K562 (cell line): ENCODE results near the gene RNF151. TPM values are rescaled to one million over a fixed set of nuclear protein-coding genes. Genes with fewer than 3 reads are reported as not detected.

Source experiments
- ETV5 ChIP-seq: sonication (generic); formaldehyde crosslinking; IDR thresholded peaks from 2 replicates; pipeline ENCODE4 v1.4.0; 2020; ENCODE audit warnings: low read depth, mild to moderate bottlenecking, missing genetic modification reagents
- FOXP1 ChIP-seq: sonication (generic); formaldehyde crosslinking; IDR thresholded peaks from 2 replicates; pipeline ENCODE4 v1.8.0; 2022; ENCODE audit warnings: mild to moderate bottlenecking, missing genetic modification reagents
- IRF2 ChIP-seq: sonication (generic); formaldehyde crosslinking; IDR thresholded peaks from 2 replicates; pipeline ENCODE4 v1.8.1; 2022; ENCODE audit warnings: mild to moderate bottlenecking, missing genetic modification reagents
- SRSF9 ChIP-seq: fragments of 200-400 bp; formaldehyde crosslinking; IDR thresholded peaks from 2 replicates; pipeline ENCODE4 v1.6.1; 2017; ENCODE audit warnings: low read depth, low read length, borderline replicate concordance
- STAT5A ChIP-seq: IDR thresholded peaks from 2 replicates; pipeline ENCODE4 v1.6.1; 2012; ENCODE audit warnings: low read length, inconsistent platforms, borderline replicate concordance
- TRIM28 ChIP-seq: fragments of 450-650 bp; IDR thresholded peaks from 2 replicates; pipeline ENCODE4 v1.6.1; 2017
- ZFX ChIP-seq: sonication (generic); formaldehyde crosslinking; IDR thresholded peaks from 2 replicates; pipeline ENCODE4 v1.8.0; 2022; ENCODE audit warnings: mild to moderate bottlenecking, missing genetic modification reagents, moderate library complexity
- ZNF140 ChIP-seq: fragments of 250-450 bp; sonication (Bioruptor Pico); IDR thresholded peaks from 2 replicates; pipeline ENCODE4 v1.8.0; 2021; ENCODE audit warnings: moderate library complexity, mild to moderate bottlenecking, inconsistent platforms
- ZNF224 ChIP-seq: sonication (generic); formaldehyde crosslinking; IDR thresholded peaks from 2 replicates; pipeline ENCODE4 v1.8.0; 2022; ENCODE audit warnings: mild to moderate bottlenecking, missing genetic modification reagents
- polyA plus RNA-seq, 8 experiments: library from polyadenylated mRNA; depleted of rRNA in 4 of 8; stranded (reverse) in 5 of 8; unstranded in 3 of 8; fragments of >200 nt; fragmentation: Nextera tagmentation in 2 of 8; fragmentation: Illumina TruSeq in 1 of 8; extraction: Ambion mirVana in 2 of 8; extraction: Trizol in 1 of 8; gene quantifications; 2 replicates each; pipeline versions ENCODE4 v1.2.1 to v1.2.3, GENCODE V29; 2011 to 2014; ENCODE audit warnings: inconsistent platforms in 1 of 8, missing spikeins in 1 of 8
- total RNA-seq, 7 experiments: library from RNA; depleted of rRNA in 6 of 7; stranded (reverse); fragments of >200 nt in 6 of 7; fragmentation: Illumina TruSeq in 2 of 7; extraction: Trizol in 2 of 7; gene quantifications; 2 replicates each; pipeline versions ENCODE4 v1.2.1 to v1.2.3, GENCODE V29; 2011 to 2021; ENCODE audit warnings: low replicate concordance in 1 of 7
- TF ChIP-seq, protein P1 (sequence below), 2 experiments: fragments of 450-650 bp; formaldehyde crosslinking in 1 of 2; IDR thresholded peaks; 2 replicates each; pipeline versions ENCODE4 v1.4.0 to v1.6.1; 2014 to 2020; ENCODE audit warnings: mild to moderate bottlenecking in 2 of 2, borderline replicate concordance in 1 of 2, low read depth in 1 of 2
- TF ChIP-seq, protein P2 (sequence below): sonication (generic); formaldehyde crosslinking; IDR thresholded peaks from 2 replicates; pipeline ENCODE4 v1.8.0; 2022; ENCODE audit warnings: mild to moderate bottlenecking, missing genetic modification reagents, borderline replicate concordance
- TF ChIP-seq, protein P3 (sequence below): sonication (generic); formaldehyde crosslinking; IDR thresholded peaks from 2 replicates; pipeline ENCODE4 v1.8.0; 2022; ENCODE audit warnings: mild to moderate bottlenecking, missing genetic modification reagents
- TF ChIP-seq, protein P4 (sequence below): fragments of 200-800 bp; sonication (Bioruptor generic); IDR thresholded peaks from 2 replicates; pipeline ENCODE4 v1.6.1; 2017; ENCODE audit warnings: missing genetic modification characterization, missing compliant biosample characterization

Gene RNF151
- total and polyA plus RNA-seq, 9 of the 15 experiments (the other 6 are each of a cell fraction or from before 2014, with no cell fraction given), result not detected

DNA sequence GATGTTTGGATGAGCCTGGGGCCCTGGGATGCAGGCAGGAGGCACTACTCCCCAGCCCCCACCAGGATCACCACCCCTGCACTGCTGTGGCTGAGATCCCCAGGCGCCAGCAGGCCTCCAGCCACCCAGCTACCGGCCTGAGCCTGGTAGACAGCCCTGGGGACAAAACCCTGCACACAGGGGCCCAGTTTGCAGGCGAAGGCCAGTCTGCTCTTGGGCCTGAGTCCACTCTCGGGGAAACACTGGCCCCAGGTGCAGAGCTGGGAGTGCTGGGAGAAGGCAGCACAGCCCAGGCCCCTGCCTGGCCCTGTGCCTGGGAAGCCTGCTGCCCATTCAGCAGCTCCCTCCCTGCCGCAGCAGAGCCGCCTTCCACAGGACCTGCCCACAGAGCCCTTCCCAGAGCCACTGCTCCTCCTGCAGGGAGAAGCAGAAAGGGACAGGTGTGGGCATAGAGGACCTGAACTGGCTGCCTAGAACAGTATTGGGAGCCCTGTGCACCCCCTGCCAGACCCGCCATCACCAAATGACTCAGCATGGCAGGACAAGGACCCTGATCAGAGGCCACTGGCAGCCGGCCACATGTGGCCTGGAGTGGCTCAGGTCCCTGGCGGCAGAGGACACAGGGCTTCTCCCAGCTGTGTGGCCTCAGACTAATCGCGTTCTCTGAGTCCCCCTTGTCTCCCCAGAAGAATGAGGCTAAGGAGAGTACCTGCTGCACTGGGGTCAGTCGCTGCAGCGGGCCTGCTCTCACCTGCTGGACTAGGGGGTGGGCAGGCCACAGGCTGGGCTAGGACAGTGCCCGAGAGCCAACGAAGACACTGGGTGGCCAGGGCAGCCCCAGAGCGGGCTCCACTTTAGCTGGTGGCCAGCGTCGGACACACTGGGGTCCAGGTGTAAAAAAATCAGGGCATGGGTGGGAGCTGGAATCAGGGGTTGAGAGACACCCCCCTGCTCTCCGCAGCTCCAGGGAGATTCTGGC lies 34.3 kb upstream of the RNF151 start (continued):
- TF ChIP-seq, protein P1, sequence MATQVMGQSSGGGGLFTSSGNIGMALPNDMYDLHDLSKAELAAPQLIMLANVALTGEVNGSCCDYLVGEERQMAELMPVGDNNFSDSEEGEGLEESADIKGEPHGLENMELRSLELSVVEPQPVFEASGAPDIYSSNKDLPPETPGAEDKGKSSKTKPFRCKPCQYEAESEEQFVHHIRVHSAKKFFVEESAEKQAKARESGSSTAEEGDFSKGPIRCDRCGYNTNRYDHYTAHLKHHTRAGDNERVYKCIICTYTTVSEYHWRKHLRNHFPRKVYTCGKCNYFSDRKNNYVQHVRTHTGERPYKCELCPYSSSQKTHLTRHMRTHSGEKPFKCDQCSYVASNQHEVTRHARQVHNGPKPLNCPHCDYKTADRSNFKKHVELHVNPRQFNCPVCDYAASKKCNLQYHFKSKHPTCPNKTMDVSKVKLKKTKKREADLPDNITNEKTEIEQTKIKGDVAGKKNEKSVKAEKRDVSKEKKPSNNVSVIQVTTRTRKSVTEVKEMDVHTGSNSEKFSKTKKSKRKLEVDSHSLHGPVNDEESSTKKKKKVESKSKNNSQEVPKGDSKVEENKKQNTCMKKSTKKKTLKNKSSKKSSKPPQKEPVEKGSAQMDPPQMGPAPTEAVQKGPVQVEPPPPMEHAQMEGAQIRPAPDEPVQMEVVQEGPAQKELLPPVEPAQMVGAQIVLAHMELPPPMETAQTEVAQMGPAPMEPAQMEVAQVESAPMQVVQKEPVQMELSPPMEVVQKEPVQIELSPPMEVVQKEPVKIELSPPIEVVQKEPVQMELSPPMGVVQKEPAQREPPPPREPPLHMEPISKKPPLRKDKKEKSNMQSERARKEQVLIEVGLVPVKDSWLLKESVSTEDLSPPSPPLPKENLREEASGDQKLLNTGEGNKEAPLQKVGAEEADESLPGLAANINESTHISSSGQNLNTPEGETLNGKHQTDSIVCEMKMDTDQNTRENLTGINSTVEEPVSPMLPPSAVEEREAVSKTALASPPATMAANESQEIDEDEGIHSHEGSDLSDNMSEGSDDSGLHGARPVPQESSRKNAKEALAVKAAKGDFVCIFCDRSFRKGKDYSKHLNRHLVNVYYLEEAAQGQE (IDR thresholded peaks at IDR 0.05; ENCODE audit: borderline replicate concordance), result peak; percentile 4; the same call in 1 of the 2 replicates
- TF ChIP-seq, protein P1 (CRISPR knock-in tag; IDR thresholded peaks at IDR 0.05; ENCODE audit: low read depth), result no peak
- TF ChIP-seq, protein P2, sequence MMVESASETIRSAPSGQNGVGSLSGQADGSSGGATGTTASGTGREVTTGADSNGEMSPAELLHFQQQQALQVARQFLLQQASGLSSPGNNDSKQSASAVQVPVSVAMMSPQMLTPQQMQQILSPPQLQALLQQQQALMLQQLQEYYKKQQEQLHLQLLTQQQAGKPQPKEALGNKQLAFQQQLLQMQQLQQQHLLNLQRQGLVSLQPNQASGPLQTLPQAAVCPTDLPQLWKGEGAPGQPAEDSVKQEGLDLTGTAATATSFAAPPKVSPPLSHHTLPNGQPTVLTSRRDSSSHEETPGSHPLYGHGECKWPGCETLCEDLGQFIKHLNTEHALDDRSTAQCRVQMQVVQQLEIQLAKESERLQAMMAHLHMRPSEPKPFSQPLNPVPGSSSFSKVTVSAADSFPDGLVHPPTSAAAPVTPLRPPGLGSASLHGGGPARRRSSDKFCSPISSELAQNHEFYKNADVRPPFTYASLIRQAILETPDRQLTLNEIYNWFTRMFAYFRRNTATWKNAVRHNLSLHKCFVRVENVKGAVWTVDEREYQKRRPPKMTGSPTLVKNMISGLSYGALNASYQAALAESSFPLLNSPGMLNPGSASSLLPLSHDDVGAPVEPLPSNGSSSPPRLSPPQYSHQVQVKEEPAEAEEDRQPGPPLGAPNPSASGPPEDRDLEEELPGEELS, result no peak
- TF ChIP-seq, protein P3, sequence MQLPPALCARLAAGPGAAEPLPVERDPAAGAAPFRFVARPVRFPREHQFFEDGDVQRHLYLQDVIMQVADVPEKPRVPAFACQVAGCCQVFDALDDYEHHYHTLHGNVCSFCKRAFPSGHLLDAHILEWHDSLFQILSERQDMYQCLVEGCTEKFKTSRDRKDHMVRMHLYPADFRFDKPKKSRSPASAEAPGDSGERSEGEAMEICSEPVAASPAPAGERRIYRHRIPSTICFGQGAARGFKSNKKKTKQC (CRISPR knock-in tag), result no peak
- TF ChIP-seq ZNF224 (CRISPR knock-in tag) (no peak), ETV5 (CRISPR knock-in tag) (no peak), STAT5A (no peak), ZFX (CRISPR knock-in tag) (0 out of 2 replicates have a peak, but pooled peaks have one; percentile 7), FOXP1 (CRISPR knock-in tag) (no peak), ZNF140 (CRISPR knock-in tag) (no peak), TRIM28 (no peak), IRF2 (no peak), SRSF9 (no peak)
- TF ChIP-seq, protein P4, sequence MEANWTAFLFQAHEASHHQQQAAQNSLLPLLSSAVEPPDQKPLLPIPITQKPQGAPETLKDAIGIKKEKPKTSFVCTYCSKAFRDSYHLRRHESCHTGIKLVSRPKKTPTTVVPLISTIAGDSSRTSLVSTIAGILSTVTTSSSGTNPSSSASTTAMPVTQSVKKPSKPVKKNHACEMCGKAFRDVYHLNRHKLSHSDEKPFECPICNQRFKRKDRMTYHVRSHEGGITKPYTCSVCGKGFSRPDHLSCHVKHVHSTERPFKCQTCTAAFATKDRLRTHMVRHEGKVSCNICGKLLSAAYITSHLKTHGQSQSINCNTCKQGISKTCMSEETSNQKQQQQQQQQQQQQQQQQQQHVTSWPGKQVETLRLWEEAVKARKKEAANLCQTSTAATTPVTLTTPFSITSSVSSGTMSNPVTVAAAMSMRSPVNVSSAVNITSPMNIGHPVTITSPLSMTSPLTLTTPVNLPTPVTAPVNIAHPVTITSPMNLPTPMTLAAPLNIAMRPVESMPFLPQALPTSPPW, result no peak
